Brain microvascular endothelial cell (primary cell): ENCODE data around the gene IL1R2.
A peak's percentile ranks its signal among the peaks of the same experiment; 100 is the strongest.

Source experiments
- DNase-seq: peaks from one replicate; pipeline ENCODE4 v3.0.0-alpha.2; 2020
- H3K27ac ChIP-seq: fragments of 250-450 bp; sonication (Bioruptor Pico); 2 replicates; pipeline ENCODE4 v1.5.1; 2020; ENCODE audit warnings: mild to moderate bottlenecking, moderate library complexity
- H3K27me3 ChIP-seq: fragments of 250-450 bp; sonication (Bioruptor Pico); replicated peaks from 2 replicates; pipeline ENCODE4 v1.5.1; 2020; ENCODE audit warnings: mild to moderate bottlenecking
- H3K36me3 ChIP-seq: fragments of 250-450 bp; sonication (Bioruptor Pico); replicated peaks from 2 replicates; pipeline ENCODE4 v1.5.1; 2020; ENCODE audit warnings: mild to moderate bottlenecking
- H3K4me3 ChIP-seq: 2 replicates; pipeline ENCODE4 v1.5.1; 2011; ENCODE audit warnings: low read depth, mild to moderate bottlenecking, control low read depth, low read length, moderate library complexity
- CTCF ChIP-seq: IDR thresholded peaks from 2 replicates; pipeline ENCODE4 v1.5.1; 2011; ENCODE audit warnings: low read depth, mild to moderate bottlenecking, moderate library complexity, low read length, control low read depth, inconsistent platforms; ENCODE audit errors: missing control alignments
- in situ Hi-C: cut with HindIII; loops from 2 replicates; pipeline ENCODE4 v1.10.0; 2017; ENCODE audit warnings: low sequenced_read_pairs, low pct_ligation_motif_present

IL1R2 gene

GRCh38 chr2:102059151-102059550 is 67.4 kb downstream of the IL1R2 start:
- in situ Hi-C loops: no loop called here
- Histone ChIP-seq H3K4me3 (no peak overlapping the region), H3K27ac (no peak overlapping the region), H3K27me3 (no peaks in the 10 kb centered on the region), H3K36me3 (no peaks in the 10 kb centered on the region)
- DNase-seq: no peak
- TF ChIP-seq CTCF: no peak

GRCh38 chr2:102060047-102060446 is 68.3 kb downstream of the IL1R2 start:
- no peak for TF ChIP-seq CTCF
- no peaks in the 10 kb centered on the region for H3K27me3 ChIP-seq
- no peak overlapping the region for H3K4me3 ChIP-seq
- no peak for DNase-seq
- no peak overlapping the region for H3K27ac ChIP-seq
- in situ Hi-C loops: no loop called here
- H3K36me3 ChIP-seq: no peaks in the 10 kb centered on the region

DNA sequence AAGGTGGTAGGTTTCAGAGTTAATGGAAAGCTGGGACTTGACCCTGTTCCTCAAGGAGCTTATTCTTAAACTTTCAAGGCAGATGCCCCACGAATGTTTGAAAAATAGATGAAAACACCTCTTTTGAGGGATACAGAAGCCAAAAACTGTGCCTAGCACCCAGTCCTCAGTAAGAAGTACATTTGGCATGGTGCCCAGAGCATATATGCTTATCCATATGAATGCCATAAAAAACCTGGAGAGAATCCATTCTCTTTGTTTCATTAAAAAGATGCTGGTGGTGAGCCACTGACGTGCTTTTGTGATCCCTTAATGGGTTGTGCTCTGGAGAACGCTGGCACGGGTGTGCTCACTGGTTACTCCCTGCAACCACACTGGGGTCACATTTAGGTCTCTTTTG is 69.0 kb downstream of the IL1R2 start:
- no peak overlapping the region for H3K27ac ChIP-seq
- H3K36me3 ChIP-seq: no peaks in the 10 kb centered on the region
- no peak overlapping the region for H3K4me3 ChIP-seq
- DNase-seq: no peak
- no peak for TF ChIP-seq CTCF
- in situ Hi-C loops: no loop called here
- no peaks in the 10 kb centered on the region for H3K27me3 ChIP-seq

DNA sequence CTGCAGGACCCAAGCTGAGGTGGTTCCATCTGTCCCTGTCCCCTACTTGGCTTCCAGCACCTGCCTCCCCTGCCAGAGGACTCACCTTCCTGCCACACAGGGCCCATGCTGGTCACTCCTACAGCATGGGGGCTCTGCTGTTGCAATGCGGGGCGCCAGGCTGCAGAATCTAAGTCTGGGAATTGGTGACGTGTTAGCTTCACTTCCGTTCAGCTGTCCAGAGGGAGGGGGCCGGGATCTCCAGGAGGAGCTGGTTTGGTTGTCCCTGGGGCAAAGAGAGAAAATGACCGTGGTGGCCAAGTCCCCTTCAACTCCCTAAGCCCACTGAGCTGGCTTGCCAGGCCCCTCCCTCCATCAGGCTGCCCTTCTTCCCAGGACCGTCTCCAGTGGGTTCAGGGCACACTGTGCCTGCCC is 69.5 kb downstream of the IL1R2 start:
- H3K27me3 ChIP-seq: no peaks in the 10 kb centered on the region
- H3K36me3 ChIP-seq: no peaks in the 10 kb centered on the region
- no peak for TF ChIP-seq CTCF
- in situ Hi-C loops: no loop called here
- no peak overlapping the region for H3K4me3 ChIP-seq
- no peak for DNase-seq
- no peak overlapping the region for H3K27ac ChIP-seq

DNA sequence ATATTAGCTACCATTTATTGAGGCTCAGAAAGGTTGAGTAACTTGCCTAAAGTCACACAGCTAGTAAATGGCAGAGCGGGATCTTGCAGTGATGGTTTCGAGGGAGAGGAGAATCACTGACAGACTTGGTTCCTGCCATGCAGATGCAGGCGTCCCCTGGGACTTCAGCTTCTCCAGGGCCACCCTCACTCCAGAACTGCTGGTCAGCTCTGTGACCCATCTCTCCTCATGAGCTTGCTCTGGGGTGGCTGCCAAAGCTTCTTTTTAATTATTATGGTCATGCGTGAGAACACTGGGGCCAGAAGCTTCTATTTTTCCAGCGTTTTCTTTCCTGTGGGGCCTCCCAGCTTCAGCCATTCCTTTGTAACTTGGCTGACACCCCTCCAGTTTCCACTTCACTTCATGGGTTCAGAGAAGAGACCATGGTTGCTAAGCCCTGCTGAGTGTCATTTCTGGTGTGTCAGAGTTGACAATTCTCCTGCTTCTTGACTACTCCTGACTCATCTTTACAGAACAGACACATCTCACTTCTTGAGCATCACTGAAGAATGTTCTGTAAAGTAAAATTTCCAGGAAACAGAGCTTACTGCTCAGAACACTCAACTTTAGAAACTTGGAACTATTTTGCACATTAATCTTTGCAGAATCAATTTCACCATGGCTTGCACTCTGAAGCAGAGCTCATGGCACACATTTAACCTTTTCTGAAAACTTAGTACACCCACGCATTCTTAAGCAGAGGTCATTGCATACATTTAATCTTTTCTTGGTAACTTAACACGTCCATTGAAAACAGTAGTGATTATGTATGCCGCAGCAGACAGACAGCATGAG is 70.4 kb downstream of the IL1R2 start:
- no peaks in the 10 kb centered on the region for H3K36me3 ChIP-seq
- DNase-seq: peak; percentile 64
- H3K27me3 ChIP-seq: no peaks in the 10 kb centered on the region
- H3K4me3 ChIP-seq: no peak overlapping the region
- TF ChIP-seq CTCF: no peak
- in situ Hi-C loops: no loop called here
- H3K27ac ChIP-seq: peak overlapping the region; percentile 94

- no peaks in the 10 kb centered on the region for H3K36me3 ChIP-seq
- no peak for DNase-seq
- no peak for TF ChIP-seq CTCF
- in situ Hi-C loops: no loop called here
- H3K27ac ChIP-seq: peak overlapping the region; percentile 94
- no peaks in the 10 kb centered on the region for H3K27me3 ChIP-seq
- no peak overlapping the region for H3K4me3 ChIP-seq
Measured at GRCh38 chr2:102062802-102063201, 71.0 kb downstream of the IL1R2 start.
